Measurements from ENCODE around the gene STAC3.

Gene STAC3

GRCh38 chr12:57195611-57196371 is 55.2 kb downstream of the STAC3 start:
- H2AFZ ChIP-seq (ENCODE audit: low read length) = no peak overlapping the region
- H3K9ac ChIP-seq (ENCODE audit: low read length) = no peak overlapping the region
- DNase-seq = peak; percentile 55
- no peaks in the 10 kb centered on the region for H3K79me2 ChIP-seq (ENCODE audit: low read length)
- H3K4me1 ChIP-seq (ENCODE audit: low read length) = no peaks in the 10 kb centered on the region
- no peaks in the 10 kb centered on the region for H3K36me3 ChIP-seq (replicated peaks; ENCODE audit: insufficient read depth, low read length)
- H3K27ac ChIP-seq (ENCODE audit: low read length) = no peak overlapping the region
- H4K20me1 ChIP-seq (ENCODE audit: insufficient read depth, low read length) = no peaks in the 10 kb centered on the region
- TF ChIP-seq EZH2phosphoT487 (IDR thresholded peaks at IDR 0.05; ENCODE audit: low read length) = no peak
- no peak for TF ChIP-seq EZH2 (optimal IDR thresholded peaks at IDR 0.05; ENCODE audit: low read depth, low read length)
- TF ChIP-seq CTCF (IDR thresholded peaks at IDR 0.05; ENCODE audit: low read length) = peak; percentile 26
- no peaks in the 10 kb centered on the region for H3K9me3 ChIP-seq (replicated peaks; ENCODE audit: insufficient read depth, low read length)
- H3K9me2 ChIP-seq (replicated peaks; ENCODE audit: insufficient read depth, low read length) = no peaks in the 10 kb centered on the region
- no peak overlapping the region for H3K4me3 ChIP-seq (ENCODE audit: low read length)
- no peak overlapping the region for H3K4me2 ChIP-seq (ENCODE audit: low read depth, low read length)
- no peaks in the 10 kb centered on the region for H3F3A ChIP-seq (ENCODE audit: insufficient read depth, low read length)
- peaks cover 85% of the 10 kb centered on the region for H3K27me3 ChIP-seq (replicated peaks; ENCODE audit: insufficient read depth, low read length)

GRCh38 chr12:57195186-57195585 is 55.8 kb downstream of the STAC3 start:
- Histone ChIP-seq H3K9me2 (replicated peaks; ENCODE audit: insufficient read depth, low read length) (no peaks in the 10 kb centered on the region), H3K79me2 (ENCODE audit: low read length) (no peaks in the 10 kb centered on the region), H3K36me3 (replicated peaks; ENCODE audit: insufficient read depth, low read length) (no peaks in the 10 kb centered on the region), H3K4me1 (ENCODE audit: low read length) (no peaks in the 10 kb centered on the region), H2AFZ (ENCODE audit: low read length) (no peak overlapping the region), H3K27ac (ENCODE audit: low read length) (no peak overlapping the region), H3F3A (ENCODE audit: insufficient read depth, low read length) (no peaks in the 10 kb centered on the region), H3K27me3 (replicated peaks; ENCODE audit: insufficient read depth, low read length) (peaks cover 81% of the 10 kb centered on the region), H3K4me2 (ENCODE audit: low read depth, low read length) (no peak overlapping the region), H3K4me3 (ENCODE audit: low read length) (no peak overlapping the region), H4K20me1 (ENCODE audit: insufficient read depth, low read length) (no peaks in the 10 kb centered on the region), H3K9ac (ENCODE audit: low read length) (no peak overlapping the region), H3K9me3 (replicated peaks; ENCODE audit: insufficient read depth, low read length) (no peaks in the 10 kb centered on the region)
- no peak for DNase-seq
- no peak for TF ChIP-seq CTCF (IDR thresholded peaks at IDR 0.05; ENCODE audit: low read length)
- TF ChIP-seq EZH2phosphoT487 (IDR thresholded peaks at IDR 0.05; ENCODE audit: low read length) = no peak
- no peak for TF ChIP-seq EZH2 (optimal IDR thresholded peaks at IDR 0.05; ENCODE audit: low read depth, low read length)

GRCh38 chr12:57194253-57194652 is 56.7 kb downstream of the STAC3 start:
- no peaks in the 10 kb centered on the region for H3K36me3 ChIP-seq (replicated peaks; ENCODE audit: insufficient read depth, low read length)
- no peaks in the 10 kb centered on the region for H3K9me2 ChIP-seq (replicated peaks; ENCODE audit: insufficient read depth, low read length)
- TF ChIP-seq EZH2phosphoT487 (IDR thresholded peaks at IDR 0.05; ENCODE audit: low read length) (no peak), CTCF (IDR thresholded peaks at IDR 0.05; ENCODE audit: low read length) (no peak), EZH2 (optimal IDR thresholded peaks at IDR 0.05; ENCODE audit: low read depth, low read length) (no peak)

More at GRCh38 chr12:57194253-57194652, 56.7 kb downstream of the STAC3 start:
- H2AFZ ChIP-seq (ENCODE audit: low read length) = no peak overlapping the region
- no peaks in the 10 kb centered on the region for H3K4me1 ChIP-seq (ENCODE audit: low read length)
- no peak overlapping the region for H3K27ac ChIP-seq (ENCODE audit: low read length)
- no peak overlapping the region for H3K9ac ChIP-seq (ENCODE audit: low read length)
- no peaks in the 10 kb centered on the region for H3K79me2 ChIP-seq (ENCODE audit: low read length)
- H3K27me3 ChIP-seq (replicated peaks; ENCODE audit: insufficient read depth, low read length) = peaks cover 73% of the 10 kb centered on the region
- H3F3A ChIP-seq (ENCODE audit: insufficient read depth, low read length) = no peaks in the 10 kb centered on the region
- H3K9me3 ChIP-seq (replicated peaks; ENCODE audit: insufficient read depth, low read length) = no peaks in the 10 kb centered on the region
- H4K20me1 ChIP-seq (ENCODE audit: insufficient read depth, low read length) = no peaks in the 10 kb centered on the region
- H3K4me2 ChIP-seq (ENCODE audit: low read depth, low read length) = no peak overlapping the region
- H3K4me3 ChIP-seq (ENCODE audit: low read length) = no peak overlapping the region
- DNase-seq = no peak

Data from MM.1S (cell line).